ENCODE data around the gene SLC1A1.

The SLC1A1 gene

GRCh38 chr9:4489919-4490704 lies at the start of gene SLC1A1:
TSS of gene SLC1A1 (plus strand) at chr9:4490468. CDS start at chr9:4490680, 212 bp downstream.
- DNase-seq = no peak

DNA sequence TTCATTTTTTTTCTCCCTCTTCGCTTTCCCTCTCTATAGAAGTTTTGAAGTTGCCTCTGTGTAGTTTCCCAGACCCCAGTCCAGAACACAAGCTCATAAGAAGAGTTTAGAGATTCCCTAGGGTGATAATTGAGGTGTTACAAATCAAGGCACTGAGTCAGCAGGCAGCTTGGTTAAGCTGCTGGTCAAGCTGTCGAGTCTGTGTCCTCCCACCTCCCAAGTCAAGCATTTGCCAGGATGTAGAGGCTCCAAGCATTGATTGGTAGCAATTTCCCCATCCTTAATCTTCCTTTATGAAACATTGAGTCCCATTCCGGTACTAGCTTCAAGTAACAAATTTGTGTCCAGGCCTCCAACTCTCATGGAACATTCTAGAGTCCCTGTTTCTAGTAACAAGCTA lies 47.5 kb upstream of the SLC1A1 start:
- DNase-seq = no peak

DNA sequence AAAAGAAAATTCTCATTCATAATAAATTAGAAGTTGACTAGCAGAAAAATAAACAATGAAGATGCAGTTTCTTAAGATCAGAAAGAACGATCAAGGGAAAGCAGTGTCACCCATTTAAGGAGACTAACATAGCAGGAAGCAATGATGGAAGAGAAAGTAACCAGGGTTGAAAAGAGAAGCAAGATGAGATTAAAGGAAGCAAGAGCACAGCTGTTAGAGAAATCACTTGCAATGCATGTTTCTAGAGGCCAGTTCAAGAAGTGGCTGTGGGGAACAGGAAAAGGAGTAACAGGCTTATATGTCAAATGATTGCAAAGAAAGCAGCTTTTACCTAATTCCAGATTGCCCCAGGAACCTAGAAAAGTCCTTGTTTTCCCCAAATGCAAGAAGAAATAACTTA lies 46.8 kb upstream of the SLC1A1 start:
- no peak for DNase-seq

DNA sequence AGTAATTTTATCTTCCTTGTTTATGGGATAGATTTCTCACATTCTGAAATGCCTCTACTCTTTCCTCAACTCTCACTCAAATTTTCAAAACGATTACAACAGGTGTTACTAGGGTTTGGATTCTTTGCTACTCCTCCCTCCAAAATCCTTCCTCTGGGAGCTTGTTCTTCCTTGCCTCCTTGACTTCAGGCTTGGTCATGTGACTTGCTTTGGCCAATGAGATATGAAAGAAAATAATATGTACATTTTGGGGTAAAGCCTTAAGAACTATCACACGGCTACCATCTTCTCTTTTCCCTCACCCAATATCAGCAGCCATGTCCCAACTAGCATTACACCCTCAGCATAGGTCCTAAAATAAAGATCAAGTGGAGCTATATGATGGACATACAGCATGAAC lies 28.8 kb upstream of the SLC1A1 start:
- no peak for DNase-seq

DNA sequence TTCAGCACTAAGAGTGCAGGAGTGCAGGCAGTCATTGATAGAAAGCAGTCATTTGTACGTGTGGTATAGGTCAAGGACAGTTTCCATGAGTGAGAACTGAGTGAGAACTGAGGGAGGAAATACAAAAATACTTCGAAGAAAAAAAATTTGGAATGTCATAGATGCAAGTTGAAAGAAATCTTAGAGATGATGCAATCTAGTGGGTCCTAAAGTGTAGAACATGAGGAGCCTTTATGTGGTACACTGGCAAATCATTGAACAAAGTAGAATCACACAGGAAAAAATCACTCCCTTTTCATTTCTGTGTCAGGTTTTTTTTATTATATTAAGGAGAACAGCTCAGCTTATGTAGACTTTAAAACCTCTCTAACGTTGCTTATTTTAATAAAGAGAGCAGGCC lies 26.4 kb upstream of the SLC1A1 start:
- no peak for DNase-seq

DNA sequence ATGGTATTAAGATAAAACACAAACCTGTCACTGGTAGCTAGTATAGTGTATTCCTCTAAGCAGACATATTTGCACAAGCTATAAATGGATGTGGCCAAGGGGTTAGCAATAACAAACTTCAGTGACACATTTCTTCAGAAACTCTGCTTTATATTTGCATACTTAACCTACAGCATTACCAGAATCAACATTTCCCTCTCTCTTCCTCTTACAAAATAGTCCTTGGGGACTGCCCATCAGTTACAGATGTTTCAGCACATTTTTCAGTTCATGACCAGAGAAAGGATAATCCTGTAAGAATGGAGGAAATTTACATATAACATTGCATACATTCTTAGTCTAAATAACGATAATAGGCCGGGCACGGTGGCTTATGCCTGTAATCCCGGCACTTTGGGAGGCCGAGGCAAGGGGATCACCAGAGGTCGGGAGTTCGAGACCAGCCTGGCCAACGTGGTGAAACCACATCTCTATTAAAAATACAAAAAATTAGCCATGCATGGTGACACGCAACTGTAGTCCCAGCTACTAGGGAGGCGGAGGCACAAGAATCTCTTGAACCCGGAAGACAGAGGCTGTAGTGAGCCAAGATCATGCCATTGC lies 25.3 kb upstream of the SLC1A1 start:
- DNase-seq = no peak

DNA sequence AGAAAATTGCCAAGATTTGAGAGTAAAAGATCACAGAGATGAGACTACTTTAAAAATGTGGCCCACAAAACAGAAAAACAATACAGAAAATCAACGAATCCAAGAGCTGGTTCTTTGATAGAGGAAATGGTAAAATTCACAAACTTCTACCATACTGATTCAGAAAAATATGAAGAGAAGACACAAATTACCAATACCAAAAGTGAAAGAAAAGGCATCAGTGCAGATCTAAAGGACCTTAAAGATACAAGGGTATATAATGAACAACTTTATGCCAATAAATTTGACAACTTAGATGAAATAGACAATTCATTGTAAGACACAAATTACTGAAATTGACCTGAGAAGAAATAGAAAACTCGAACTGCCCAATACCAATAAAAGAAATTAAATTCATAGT lies 24.4 kb upstream of the SLC1A1 start:
- DNase-seq = no peak

DNA sequence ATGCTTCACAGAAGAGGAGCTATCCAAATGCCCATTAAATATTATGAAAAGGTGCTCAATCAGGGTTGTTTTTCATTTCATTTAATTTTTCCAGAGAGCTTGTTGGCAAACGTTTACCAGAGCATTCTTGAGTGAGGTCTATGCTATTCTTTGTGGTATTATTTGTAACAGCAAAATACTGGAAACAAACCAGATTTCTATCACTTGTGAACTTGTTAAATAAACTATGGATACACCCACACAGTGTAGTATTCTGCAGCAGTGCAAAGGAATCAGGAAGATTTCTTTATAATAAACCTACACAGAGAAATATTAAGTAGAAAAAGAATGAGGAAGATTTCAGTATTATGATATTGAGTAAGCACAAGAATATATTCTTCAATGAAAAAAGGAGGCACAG lies 15.0 kb upstream of the SLC1A1 start:
- DNase-seq = no peak

GRCh38 chr9:4486176-4486575 lies 4.1 kb upstream of the SLC1A1 start:
- DNase-seq = no peak

GRCh38 chr9:4489562-4489918 lies 728 bp upstream of the SLC1A1 start:
- no peak for DNase-seq

DNA sequence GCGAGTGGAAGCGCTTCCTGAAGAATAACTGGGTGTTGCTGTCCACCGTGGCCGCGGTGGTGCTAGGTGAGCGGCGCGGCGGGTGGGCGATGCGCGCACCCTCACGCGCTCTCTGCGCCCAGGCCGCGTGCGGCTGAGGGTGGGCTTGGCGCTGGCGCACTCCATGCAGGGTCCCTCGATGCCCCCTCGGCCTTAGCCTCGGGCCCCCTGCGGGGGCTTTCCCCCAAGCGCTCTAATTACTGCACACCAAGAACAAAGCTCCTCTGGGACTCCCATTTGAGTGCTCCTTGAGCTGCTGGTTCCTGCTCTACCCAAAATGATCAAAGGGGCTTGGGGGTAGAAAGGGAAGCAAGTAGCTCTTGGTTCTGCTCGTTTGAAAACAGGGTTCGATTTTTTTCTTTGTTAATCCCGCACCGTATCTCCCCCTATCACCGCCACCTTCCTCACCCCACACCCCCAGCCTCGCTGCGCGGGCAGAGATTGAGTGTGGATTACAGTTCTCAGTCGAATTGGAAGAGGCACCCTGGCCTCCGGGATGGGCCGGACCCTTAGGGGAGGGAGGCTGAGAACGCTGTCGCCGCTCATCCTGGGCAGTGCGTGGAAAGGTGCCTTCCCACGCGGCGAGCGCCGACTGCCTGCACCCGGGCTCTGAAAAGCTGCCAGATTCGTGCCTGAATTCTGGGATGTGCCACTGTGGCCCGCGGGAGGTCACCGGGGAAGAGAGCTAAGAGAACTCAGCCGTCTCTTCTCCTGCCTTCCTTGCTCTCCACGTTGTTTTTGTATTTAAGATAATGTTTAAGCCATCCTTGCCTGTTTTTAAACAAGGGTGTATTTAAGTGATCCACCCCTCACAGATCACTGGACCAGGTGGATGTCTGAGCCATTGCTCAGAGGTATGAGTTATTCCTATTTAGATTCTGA lies 697 bp downstream of the SLC1A1 start:
- no peak for DNase-seq

DNA sequence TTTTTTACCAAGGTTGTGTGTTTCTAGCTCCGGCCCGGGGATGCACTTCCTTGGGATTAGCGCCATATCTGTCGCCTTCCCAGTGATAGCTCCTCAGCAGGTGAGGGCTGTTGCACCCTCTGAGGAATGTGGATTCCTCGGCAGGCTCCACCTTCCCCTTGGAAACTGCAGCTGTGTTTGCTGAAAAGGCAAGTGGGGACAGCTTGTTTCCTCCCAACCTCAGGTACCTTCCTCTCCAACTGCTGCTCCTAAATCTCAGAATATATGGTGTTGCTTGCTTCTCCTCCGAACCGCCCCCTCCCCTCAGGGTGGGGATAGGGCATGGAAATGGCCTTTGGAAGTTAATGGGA lies 1.3 kb downstream of the SLC1A1 start:
- DNase-seq = no peak

DNA sequence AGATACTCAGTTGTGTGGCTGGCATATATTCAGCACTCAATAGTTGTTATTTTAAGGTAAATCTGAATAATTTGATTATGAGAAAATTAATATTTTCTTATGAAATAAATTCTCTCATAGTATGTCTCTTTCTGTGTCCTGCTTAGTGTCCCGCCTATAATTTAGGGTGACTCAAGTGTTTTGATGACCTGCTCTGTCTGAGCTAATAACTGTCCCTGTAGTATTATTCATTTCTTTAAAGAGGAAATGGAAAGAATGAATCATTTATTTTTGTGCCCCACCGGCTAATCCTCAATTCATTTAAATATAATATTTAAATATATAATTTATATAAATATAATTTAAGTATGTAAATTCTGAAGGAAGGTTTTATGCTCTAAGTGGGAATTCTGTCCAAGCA lies 4.1 kb downstream of the SLC1A1 start:
- no peak for DNase-seq

- no peak for DNase-seq
Measured at GRCh38 chr9:4494806-4495205, 4.5 kb downstream of the SLC1A1 start.

DNA sequence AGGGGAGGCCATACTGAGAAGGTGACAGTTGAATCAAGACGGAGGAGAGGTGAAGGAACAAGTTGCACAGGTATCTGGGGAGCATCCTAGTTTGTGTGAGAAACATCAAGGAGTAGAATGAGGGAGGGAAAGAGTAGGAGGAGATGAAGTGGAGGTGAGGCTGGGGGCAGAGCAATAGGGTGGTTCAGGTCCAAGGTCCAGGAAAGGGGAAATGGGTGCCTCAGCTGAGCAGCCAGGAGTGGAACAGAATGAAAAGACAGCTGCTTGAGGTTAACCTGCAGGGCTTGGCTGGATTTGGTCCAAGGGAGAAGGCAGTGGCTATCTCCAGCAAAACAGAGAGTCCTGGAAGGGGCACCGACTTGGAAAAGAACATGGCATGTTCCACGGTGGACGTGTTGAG lies 5.3 kb downstream of the SLC1A1 start:
- no peak for DNase-seq

DNA sequence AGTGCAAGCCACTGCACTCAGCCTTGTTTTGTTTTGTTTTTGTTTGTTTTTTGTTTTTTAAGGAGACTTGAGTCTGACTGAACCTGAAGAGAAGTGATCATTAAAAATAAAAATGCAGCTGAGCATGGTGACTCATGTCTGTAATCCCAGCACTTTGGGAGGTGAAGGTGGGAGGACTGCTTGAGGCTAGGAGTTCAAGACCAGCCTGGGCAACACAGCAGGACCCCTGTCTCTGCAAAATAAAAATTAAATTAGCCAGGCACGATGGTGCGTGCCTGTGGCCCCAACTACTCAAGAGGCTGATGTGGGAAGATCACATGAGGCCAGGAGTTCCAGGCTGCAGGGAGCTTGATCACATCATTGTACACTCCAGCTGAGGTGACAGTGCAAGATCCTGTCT lies 6.2 kb downstream of the SLC1A1 start:
- no peak for DNase-seq

GRCh38 chr9:4497395-4497794 lies 7.1 kb downstream of the SLC1A1 start:
- no peak for DNase-seq

DNA sequence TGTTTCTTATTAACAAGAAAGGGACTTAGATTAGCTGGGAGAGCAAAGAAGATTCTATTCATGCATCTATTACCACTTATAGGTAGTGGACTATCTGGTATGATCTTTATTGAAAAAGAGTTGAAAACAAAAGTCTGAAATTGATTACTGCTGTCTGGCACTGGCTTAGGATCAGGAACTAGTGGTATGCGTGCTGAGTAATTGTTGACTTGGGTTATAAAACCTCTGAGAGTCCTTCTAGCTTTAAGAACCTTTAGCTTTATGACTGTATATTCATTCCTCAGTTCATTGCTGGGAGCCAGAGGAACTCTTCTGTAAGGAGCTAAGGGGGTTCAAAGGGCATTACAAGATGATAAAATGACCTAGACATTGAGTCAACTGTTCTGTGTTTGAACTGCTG lies 7.6 kb downstream of the SLC1A1 start:
- no peak for DNase-seq

DNA sequence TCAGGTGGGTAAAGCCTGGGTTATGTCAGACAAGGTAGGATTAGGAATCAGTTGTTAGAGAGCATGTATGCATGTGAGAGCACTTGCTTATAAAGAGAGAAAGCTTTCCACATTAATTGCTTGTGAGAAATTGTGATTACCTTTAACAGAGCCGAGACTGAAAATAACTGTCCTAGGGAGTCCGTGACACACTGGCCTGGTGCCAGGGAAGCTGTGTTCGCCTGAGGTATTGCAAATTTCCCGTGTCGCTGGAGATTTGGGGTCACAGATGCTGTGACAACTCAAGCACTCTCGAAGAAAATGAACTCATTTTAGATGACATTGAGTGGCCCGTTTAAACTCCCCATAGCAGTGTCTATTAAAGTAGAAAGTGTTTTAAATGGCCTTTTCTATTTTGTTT lies 9.6 kb downstream of the SLC1A1 start:
- DNase-seq = no peak

DNA sequence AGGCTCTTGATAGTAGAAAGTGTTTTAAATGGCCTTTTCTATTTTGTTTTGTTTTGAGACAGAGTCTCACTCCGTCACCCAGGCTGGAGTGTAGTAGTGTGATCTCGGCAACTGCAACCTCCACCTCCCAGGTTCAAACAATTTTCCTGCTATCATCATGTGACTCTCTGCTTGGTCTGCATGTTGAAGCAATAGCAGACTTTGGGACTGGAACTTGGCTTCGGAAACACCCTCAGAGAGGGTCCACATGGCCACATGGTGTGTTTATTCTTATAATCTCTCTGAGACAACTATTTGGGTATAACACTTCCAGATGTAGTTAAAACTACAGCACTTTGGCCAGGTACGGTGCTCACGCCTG lies 10.9 kb downstream of the SLC1A1 start:
- DNase-seq = no peak

- no peak for DNase-seq
Measured at GRCh38 chr9:4502444-4502843, 12.2 kb downstream of the SLC1A1 start.

DNA sequence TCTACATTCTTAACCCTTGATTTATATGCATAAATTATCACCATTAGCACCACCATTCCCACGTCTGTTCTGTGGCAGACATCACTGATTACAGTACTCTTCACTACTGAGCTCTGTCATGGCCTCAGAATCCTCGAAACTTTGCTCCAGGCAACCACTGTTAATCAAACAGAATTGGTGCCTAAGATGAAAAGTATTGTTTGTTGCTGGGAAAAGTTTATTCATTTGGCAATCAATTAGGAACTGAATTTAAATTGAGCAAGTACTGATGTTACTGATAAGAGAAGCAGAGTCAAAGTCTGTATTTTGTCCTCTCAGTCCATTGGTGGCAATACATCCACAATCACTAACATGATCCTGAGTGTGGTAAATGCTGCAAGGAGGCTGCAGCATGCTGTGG lies 12.8 kb downstream of the SLC1A1 start:
- no peak for DNase-seq

DNA sequence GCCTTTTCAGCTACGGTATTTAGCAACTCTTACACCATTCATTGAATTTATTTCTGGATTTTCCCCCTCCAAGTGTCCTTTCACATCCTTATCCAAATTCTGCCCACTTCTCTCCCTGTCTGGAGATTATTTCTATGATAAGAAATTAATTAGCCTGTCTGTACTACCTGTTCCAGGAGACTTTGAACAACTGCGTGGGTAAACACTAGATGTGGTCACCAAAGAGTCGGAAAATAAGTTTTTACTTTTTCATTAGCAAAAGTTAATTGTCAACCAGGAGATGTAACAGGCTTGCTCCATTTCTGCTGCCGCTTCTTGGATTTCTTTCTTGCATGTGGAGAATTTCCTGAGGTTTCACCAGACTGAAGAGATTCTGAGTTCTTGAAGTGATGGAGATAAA lies 14.0 kb downstream of the SLC1A1 start:
- DNase-seq = no peak

DNA sequence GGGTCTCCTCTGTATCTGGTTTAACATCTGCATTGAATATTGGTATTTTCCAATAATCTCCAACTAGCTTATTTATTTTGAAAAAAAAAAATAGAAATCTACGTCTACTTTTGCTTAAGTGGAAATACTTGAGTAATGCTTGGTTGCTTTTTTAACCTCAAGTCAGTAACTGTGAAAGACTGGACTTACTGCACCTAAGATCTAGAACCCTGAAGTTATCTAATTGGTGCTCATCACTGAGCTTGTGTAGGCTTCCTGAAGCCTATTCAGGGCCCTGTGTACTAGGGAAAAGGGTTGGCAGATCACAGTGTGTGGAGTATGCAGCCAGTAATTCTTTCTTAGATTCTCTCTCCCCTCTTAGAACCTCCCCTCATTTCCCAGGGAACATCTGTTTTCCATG lies 16.2 kb downstream of the SLC1A1 start:
- DNase-seq = no peak
